ENCODE measurements around the gene PARL. TPM values are rescaled to one million over a fixed set of nuclear protein-coding genes. Genes with fewer than 3 reads are reported as not detected.

PARL gene
- total and polyA plus RNA-seq, 9 of the 15 experiments (the other 6 are each of a cell fraction or from before 2014, with no cell fraction given): 39.5 to 82.4 (median 57.4) TPM

DNA sequence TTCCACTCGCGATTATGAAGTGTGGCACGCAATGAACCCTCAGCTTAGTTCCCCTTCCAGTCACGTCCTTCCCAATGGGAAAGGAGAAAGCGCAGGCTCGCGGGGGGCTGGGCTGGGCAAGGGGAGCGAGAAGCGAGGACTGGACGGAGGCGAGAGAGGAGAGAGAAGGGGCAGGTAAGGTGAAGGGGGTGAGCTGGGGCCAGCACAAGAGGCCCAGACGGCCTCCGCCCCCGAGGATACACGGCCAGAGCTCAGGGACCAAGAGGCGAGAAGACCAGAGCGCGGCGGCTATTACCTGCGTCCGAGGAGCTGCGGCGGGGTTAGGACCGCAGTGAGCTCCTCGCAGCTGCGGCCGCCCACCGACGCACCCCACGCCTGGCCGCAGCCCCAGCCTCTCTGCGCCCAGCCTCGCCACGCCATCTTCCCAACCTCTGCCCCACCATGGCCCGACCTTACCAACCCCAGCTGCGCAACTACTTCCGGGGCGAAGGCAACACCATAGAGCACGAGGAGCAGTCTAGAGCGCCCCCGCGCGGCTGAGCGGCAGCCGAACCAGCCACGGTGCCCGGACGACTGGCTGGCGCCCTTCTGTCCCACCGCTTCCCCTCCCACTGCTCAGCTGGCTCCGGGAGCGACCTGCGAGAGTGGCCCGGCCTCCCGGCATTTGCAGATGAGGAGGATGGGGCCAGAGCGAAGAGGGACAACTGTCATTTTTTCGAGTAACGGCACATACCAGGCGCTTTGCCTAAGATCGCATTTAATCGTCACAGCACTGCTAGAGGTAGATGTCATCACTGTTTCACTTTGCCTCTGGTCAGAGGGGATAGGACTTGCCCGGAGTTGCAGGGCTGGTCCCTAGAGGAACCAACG is at the start of gene PARL (continued):
- TF ChIP-seq ATF3 (IDR thresholded peaks at IDR 0.05): 0 out of 2 replicates have a peak, but pooled peaks have one; percentile 24
- TF ChIP-seq ATF3 (CRISPR knock-in tag; conservative IDR thresholded peaks at IDR 0.05): peak; percentile 16; the same call in 1 of the 2 replicates
- no peak for TF ChIP-seq TRIM28 (IDR thresholded peaks at IDR 0.05)
- TF ChIP-seq TAF9B (IDR thresholded peaks at IDR 0.05; ENCODE audit: partially characterized antibody): peak; percentile 91
- TF ChIP-seq, protein P1, sequence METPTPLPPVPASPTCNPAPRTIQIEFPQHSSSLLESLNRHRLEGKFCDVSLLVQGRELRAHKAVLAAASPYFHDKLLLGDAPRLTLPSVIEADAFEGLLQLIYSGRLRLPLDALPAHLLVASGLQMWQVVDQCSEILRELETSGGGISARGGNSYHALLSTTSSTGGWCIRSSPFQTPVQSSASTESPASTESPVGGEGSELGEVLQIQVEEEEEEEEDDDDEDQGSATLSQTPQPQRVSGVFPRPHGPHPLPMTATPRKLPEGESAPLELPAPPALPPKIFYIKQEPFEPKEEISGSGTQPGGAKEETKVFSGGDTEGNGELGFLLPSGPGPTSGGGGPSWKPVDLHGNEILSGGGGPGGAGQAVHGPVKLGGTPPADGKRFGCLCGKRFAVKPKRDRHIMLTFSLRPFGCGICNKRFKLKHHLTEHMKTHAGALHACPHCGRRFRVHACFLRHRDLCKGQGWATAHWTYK (CRISPR knock-in tag; IDR thresholded peaks at IDR 0.05): peak; percentile 91; the same call in 1 of the 2 replicates
- TF ChIP-seq ZNF445 (CRISPR knock-in tag; IDR thresholded peaks at IDR 0.05; ENCODE audit: low read depth): no peak
- TF ChIP-seq, protein P2, sequence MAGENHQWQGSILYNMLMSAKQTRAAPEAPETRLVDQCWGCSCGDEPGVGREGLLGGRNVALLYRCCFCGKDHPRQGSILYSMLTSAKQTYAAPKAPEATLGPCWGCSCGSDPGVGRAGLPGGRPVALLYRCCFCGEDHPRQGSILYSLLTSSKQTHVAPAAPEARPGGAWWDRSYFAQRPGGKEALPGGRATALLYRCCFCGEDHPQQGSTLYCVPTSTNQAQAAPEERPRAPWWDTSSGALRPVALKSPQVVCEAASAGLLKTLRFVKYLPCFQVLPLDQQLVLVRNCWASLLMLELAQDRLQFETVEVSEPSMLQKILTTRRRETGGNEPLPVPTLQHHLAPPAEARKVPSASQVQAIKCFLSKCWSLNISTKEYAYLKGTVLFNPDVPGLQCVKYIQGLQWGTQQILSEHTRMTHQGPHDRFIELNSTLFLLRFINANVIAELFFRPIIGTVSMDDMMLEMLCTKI (IDR thresholded peaks at IDR 0.05; ENCODE audit: partially characterized antibody): no peak
- TF ChIP-seq TCF3 (CRISPR knock-in tag; IDR thresholded peaks at IDR 0.05): peak; percentile 38; the same call in 1 of the 2 replicates
- TF ChIP-seq CREB3L1 (IDR thresholded peaks at IDR 0.05; ENCODE audit: borderline replicate concordance, low read depth): peak; percentile 83
- TF ChIP-seq, protein P3, sequence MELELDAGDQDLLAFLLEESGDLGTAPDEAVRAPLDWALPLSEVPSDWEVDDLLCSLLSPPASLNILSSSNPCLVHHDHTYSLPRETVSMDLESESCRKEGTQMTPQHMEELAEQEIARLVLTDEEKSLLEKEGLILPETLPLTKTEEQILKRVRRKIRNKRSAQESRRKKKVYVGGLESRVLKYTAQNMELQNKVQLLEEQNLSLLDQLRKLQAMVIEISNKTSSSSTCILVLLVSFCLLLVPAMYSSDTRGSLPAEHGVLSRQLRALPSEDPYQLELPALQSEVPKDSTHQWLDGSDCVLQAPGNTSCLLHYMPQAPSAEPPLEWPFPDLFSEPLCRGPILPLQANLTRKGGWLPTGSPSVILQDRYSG (tag; conservative IDR thresholded peaks at IDR 0.05; ENCODE audit: low read depth): no peak
- TF ChIP-seq ZBTB7A (IDR thresholded peaks at IDR 0.05; ENCODE audit: borderline replicate concordance, control insufficient read depth, low read depth, low read length): no peak
- TF ChIP-seq, protein P4, sequence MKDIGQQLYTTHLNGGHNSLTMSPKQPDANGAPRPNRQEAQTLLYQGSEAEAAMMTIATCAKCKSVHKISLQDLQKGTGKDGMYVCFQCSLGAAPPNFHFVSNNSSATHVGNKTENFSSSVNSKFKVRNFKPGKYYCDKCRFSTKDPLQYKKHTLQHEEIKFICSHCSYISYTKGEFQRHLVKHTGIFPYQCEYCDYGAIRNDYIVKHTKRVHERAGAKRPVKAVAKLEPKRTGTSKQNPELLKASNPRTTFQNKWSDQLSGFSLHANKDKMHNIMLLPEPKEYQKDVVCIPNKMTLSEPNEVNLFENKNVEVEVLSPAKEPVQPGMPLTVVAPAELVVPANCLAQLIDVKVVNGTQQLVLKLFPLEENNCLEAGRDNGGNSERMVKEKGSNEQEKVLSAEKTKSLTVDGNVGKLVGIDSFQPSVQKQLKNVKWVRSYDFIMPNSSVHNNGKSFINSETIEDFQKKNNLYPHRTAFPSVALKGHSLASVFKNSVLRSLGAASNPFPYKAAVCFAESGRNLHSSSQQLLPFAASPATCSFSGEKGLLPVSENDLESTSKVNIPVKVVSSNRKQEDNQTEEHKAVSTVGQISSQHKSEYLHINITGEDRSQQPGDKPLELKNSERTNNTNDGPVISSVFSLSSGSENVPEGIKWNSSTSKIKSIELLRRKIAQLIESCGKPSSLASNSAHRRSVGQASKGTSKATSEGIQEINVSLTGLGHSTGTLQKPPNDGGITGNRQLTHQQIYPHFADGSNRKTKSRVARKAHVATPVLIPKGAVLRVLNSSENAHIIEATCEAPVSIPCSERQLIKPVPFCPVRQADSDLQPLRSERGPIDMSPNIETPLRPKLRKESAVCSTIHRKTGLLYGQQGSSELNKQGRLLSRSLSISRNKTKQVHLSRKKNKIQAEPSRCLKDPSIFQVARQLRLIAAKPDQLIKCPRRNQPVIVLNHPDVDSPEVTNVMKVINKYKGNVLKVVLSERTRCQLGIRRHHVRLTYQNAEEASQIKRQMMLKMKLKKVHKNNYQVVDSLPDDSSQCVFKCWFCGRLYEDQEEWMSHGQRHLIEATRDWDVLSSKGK (CRISPR knock-in tag; IDR thresholded peaks at IDR 0.05): no peak
- no peak; the same call in 1 of the 2 replicates for TF ChIP-seq ATF1 (CRISPR knock-in tag; IDR thresholded peaks at IDR 0.05)
- TF ChIP-seq ATF1 (tag; IDR thresholded peaks at IDR 0.05): peak; percentile 80
- peak; percentile 31 for TF ChIP-seq CHD1 (IDR thresholded peaks at IDR 0.05; ENCODE audit: low read length)
- TF ChIP-seq SP2 (IDR thresholded peaks at IDR 0.05; ENCODE audit: extremely low read depth, low read depth, low read length, poor library complexity, severe bottlenecking): peak; percentile 83
